SIG-M5 treated with dmso at 0.1 percent for 504 hours (cell line): ENCODE data around the gene MCOLN1.

ENCODE experiments used
- DNase-seq: peaks from one replicate; lab custom pipeline; 2025; ENCODE audit not compliant: unreplicated experiment; lab: John Stamatoyannopoulos, UW

Gene MCOLN1

GRCh38 chr19:7541828-7542443 is 19.5 kb downstream of the MCOLN1 start:
- DNase-seq = no peak

- no peak for DNase-seq
These were observed 20.3 kb downstream of the MCOLN1 start for GRCh38 chr19:7542556-7543348.

DNA sequence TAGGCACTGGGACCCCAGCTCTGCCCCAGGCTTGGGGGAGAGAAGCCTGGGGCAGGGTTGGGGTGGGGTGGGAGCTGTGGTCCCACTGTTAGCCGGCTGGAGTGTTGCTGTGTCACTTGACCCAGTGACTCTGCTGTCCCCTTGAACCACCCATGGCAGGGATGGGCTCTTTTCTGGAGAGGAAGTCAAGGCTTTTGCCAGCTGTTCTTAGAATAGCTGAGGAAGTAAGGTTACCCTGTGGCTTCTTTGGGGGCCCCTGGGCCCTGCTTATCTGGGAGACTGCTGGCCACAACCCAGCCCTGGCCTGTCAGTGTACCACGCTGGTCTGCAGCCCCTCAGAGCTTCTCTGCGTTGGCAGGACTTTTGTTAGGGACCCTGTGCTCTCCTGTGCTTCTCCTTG is 22.2 kb downstream of the MCOLN1 start:
- peak; percentile 13 for DNase-seq

- peak; percentile 19 for DNase-seq
These were observed 22.9 kb downstream of the MCOLN1 start for GRCh38 chr19:7545300-7545699.

DNA sequence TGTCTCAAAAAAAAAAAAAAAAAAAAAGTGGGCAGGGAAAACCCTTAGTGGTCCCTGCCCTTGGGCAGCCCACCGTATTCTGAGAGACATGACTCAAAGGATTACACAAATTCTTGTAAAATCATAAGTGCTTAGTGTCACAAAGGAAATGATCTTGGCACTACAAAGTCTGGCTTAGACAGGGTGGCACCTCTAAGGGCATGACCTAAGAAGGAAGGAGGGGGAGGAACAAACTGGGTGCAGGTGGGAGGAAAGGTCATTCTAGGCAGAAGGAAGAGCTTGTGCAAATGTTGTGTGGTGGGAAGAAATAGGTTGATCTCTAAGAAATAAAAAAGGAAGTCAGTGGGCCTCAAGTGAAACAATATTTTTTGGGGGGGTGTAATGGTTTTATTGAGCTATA is 23.5 kb downstream of the MCOLN1 start:
- DNase-seq = peak; percentile 38

- no peak for DNase-seq
These were observed 24.7 kb downstream of the MCOLN1 start for GRCh38 chr19:7547159-7547558.

- no peak for DNase-seq
These were observed 27.2 kb downstream of the MCOLN1 start for GRCh38 chr19:7549429-7550148.

- no peak for DNase-seq
These were observed 27.8 kb downstream of the MCOLN1 start for GRCh38 chr19:7550169-7550770.

DNA sequence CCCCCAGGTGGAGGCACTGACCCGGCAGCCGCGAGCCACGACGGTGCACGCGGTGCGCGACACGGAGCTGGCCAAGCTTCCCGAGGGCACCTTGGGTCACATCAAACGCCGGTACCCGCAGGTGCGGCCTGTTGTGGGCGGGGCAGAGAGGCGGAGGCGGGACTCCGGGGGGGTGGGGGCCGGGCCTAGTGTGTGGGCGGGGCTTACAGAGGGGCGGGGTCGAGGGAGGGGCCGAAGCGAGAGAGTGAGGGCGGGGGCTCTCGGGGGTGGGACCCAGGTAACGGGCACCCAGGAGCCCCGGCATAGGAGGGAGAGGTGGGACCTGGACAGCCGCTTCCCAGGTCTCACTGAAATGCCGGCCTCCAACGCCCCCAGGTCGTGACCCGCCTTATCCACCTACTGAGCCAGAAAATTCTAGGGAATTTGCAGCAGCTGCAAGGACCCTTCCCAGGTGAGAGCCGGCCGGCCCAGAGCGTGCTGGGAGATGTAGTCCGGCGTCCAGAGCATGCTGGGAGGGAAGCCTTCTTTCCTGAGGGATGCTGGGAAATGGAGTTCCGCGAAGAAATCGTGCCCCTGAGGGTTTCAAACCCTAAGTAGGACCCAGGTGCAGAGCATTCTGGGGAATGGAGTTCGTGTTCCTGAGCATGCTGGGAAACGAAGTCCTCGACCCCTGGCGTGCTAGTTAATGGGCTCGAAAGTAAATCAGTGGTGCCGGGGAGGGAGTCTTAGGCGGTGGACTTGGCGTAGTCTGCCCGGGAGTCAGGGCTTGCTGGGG is 28.8 kb downstream of the MCOLN1 start:
- DNase-seq = no peak

- no peak for DNase-seq
These were observed 30.4 kb downstream of the MCOLN1 start for GRCh38 chr19:7552781-7553180.

DNA sequence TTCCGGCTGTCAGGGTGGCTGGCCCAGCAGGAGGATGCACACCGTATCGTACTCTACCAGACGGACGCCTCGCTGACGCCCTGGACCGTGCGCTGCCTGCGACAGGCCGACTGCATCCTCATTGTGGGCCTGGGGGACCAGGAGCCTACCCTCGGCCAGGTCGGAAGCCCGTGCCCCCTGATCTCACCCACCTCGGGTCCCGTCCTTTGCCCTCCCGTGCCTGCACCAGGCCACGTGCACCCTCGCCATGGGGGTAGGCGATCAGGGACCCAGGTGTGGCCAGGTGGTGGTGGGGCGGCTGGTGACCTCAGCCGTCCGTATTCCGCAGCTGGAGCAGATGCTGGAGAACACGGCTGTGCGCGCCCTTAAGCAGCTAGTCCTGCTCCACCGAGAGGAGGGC is 32.1 kb downstream of the MCOLN1 start:
- DNase-seq = no peak

DNA sequence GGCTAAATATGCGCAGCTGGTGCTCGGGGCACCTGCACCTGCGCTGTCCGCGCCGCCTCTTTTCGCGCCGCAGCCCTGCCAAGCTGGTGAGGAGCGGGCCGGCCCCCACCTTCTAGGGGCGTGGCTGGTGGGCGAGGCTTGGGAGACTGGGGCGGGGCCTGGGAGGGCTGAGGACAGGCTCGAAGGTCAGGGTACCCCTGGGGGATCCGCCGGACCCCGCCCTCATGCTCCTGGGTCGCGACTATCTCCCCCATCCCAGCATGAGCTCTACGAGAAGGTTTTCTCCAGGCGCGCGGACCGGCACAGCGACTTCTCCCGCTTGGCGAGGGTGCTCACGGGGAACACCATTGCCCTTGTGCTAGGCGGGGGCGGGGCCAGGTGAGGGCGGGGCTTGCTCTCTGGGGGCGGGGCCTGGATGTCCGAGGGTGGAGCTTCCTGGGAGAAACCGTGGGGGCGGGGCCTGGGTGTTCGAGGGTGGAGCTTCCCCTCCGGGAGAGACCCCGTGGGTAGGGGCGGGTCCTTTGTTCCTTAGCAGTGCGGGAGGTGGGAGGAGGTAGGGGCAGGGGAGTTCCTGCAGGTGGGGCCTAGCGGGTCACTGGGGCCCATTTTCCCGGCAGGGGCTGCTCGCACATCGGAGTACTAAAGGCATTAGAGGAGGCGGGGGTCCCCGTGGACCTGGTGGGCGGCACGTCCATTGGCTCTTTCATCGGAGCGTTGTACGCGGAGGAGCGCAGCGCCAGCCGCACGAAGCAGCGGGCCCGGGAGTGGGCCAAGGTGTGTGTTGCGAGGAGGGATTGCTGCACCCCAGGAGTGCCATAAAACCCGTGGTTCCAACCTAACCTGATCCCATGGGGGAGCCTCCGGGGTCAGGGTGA is 32.8 kb downstream of the MCOLN1 start:
- no peak for DNase-seq

- DNase-seq = no peak
These were observed 34.4 kb downstream of the MCOLN1 start for GRCh38 chr19:7556696-7557315.

GRCh38 chr19:7558667-7559066 is 36.2 kb downstream of the MCOLN1 start:
- DNase-seq = no peak

GRCh38 chr19:7559102-7559501 is 36.7 kb downstream of the MCOLN1 start:
- no peak for DNase-seq

- DNase-seq = no peak
These were observed 37.8 kb downstream of the MCOLN1 start for GRCh38 chr19:7560255-7560654.

GRCh38 chr19:7561325-7561724 is 38.9 kb downstream of the MCOLN1 start:
- DNase-seq = no peak

DNA sequence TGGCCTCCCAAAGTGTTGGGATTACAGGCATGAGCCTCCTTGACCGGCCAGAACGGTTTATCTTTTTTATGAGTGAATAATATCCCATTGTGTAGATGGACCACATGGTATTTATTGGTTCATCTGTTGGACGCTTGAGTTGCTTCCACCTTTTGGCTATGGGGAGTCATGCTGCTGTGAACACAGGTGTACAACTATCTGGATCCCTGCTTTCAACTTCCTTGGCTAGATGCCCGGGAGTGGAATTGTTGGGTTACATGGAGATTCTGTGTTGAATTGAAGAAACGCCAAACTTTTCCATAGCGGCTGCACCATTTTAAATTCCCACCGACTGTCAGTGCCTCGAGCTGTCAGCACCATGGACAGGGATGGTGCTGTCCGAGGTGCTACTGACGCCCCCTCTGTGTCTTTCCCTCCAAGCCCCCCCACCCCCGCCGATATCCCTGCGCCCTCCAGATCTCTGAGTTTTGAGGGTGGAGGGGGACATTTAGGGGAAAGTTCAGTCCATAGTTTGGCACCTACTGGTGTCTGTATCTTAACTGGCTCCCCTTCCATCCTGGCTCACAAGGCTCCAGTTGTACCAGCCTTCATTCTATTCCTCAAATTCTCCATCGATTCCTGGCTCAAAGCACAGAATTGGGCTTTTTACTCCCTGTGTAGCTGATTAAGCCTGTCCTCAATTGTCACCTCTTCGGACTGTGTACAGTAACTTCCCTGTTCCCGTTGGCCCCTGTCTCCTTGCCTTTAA is 40.4 kb downstream of the MCOLN1 start:
- no peak for DNase-seq

DNA sequence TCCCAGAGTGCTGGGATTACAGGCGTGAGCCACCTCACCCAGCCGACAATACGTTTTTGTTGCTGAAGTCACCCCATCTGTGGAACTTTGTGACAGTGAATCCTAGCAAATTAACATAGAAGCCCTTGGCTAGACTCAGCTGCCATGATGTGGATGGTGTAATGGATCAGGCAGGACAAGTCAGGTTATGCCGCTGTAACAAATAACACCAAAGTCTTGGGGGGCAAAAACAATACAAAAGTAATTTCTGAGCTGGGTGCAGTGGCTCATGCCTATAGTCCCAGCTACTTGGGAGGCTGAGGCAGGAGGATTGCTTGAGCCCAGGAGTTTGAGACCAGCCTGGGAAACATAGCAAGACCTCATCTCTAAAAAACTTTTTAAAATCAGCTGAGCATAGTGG is 42.4 kb downstream of the MCOLN1 start:
- DNase-seq = no peak
